HepG2 (cell line): ENCODE measurements around the gene WDR70. TPM values are rescaled to one million over a fixed set of nuclear protein-coding genes. Genes with fewer than 3 reads are reported as not detected.
"Not testable (repeated sequence)": the region's sequence is repeated elsewhere in the genome, so short reads cannot be mapped to it uniquely, and the experiment has no call there.

Experiments used
- ATAC-seq: fragments of 200-7000 bp; cut with Tn5 transposase; 3 replicates; pipeline ENCODE4 v1.9.1; 2020; ENCODE audit warnings: mild to moderate bottlenecking, moderate library complexity
- BruUV-seq: library from RNA; stranded (reverse); fragments of 400-500 nt; replicated peaks from 2 replicates; lab custom pipeline; 2021; lab: Mats Ljungman, UMichigan
- CTCF ChIA-PET: fragments of 300-600 bp; formaldehyde crosslinking; extraction: SDS; loops from one replicate; lab custom pipeline; 2021; ENCODE audit warnings: low total read pairs, inconsistent platforms, low intra/inter-chr PET ratio; lab: Yijun Ruan, JAX
- POLR2A ChIA-PET: fragments of 350-600 bp; sonication (Branson Sonifier 250); formaldehyde crosslinking; loops from one replicate; lab custom pipeline; 2020; ENCODE audit warnings: antibody characterized with exemption, inconsistent platforms; lab: Yijun Ruan, JAX
- DNase-seq: peaks from one replicate; pipeline ENCODE4 v3.0.0-alpha.2; 2015; ENCODE audit warnings: low spot score
- FAIRE-seq: peaks from 3 replicates; lab custom pipeline; 2011; peaks lifted over from hg19 to GRCh38; lab: Jason Lieb, UNC
- H2AFZ ChIP-seq: one replicate; pipeline ENCODE4 v1.6.1; 2011; ENCODE audit warnings: low read length, inconsistent platforms
- H3K27ac ChIP-seq: fragments of 300-600 bp; 3 replicates; pipeline ENCODE4 v1.8.0; 2011; ENCODE audit warnings: mixed run types, mild to moderate bottlenecking, mixed read lengths, low read length, inconsistent platforms; ENCODE audit not compliant: insufficient read depth; ENCODE audit errors: extremely low read length
- H3K27me3 ChIP-seq, 2 experiments: fragments of 200-600 bp in 1 of 2; 2 replicates in 1 of 2; 3 replicates in 1 of 2; pipeline versions ENCODE4 v1.6.0 to v1.8.0; 2011; ENCODE audit warnings: low read length in 2 of 2, mild to moderate bottlenecking in 2 of 2, moderate library complexity in 2 of 2, inconsistent platforms in 1 of 2; ENCODE audit not compliant: insufficient read depth in 2 of 2, control insufficient read depth in 1 of 2
- H3K36me3 ChIP-seq, 2 experiments: fragments of 200-600 bp in 1 of 2; replicated peaks in 1 of 2; 2 replicates in 1 of 2; 3 replicates in 1 of 2; pipeline versions ENCODE4 v1.5.1 to v1.8.0; 2011; ENCODE audit warnings: low read length in 2 of 2, inconsistent platforms in 1 of 2; ENCODE audit not compliant: insufficient read depth in 2 of 2, control insufficient read depth in 1 of 2
- H3K4me1 ChIP-seq: 2 replicates; pipeline ENCODE4 v1.5.1; 2012; ENCODE audit warnings: low read length, inconsistent platforms; ENCODE audit not compliant: insufficient read depth
- H3K4me2 ChIP-seq: 2 replicates; pipeline ENCODE4 v1.6.0; 2011; ENCODE audit warnings: low read depth, low read length, inconsistent platforms
- H3K4me3 ChIP-seq, 3 experiments: fragments of 200-600 bp in 1 of 3; sonication (generic), shearing (Covaris generic) in 1 of 3; replicated peaks in 1 of 3; 2 replicates each; pipeline ENCODE4 v1.5.1; 2011 to 2016; ENCODE audit warnings: low read length in 3 of 3, inconsistent platforms in 2 of 3, low read depth in 2 of 3, mild to moderate bottlenecking in 2 of 3, control low read depth in 1 of 3, mixed read lengths in 1 of 3; ENCODE audit not compliant: insufficient read depth in 1 of 3
- H3K79me2 ChIP-seq: one replicate; pipeline ENCODE4 v1.6.1; 2011; ENCODE audit warnings: low read length, inconsistent platforms; ENCODE audit not compliant: insufficient read depth
- H3K9ac ChIP-seq: 2 replicates; pipeline ENCODE4 v1.6.0; 2011; ENCODE audit warnings: mild to moderate bottlenecking, low read depth, low read length, inconsistent platforms; ENCODE audit not compliant: insufficient read depth
- H3K9me3 ChIP-seq: 2 replicates; pipeline ENCODE4 v1.5.1; 2012; ENCODE audit warnings: mild to moderate bottlenecking, low read length
- H4K20me1 ChIP-seq: 2 replicates; pipeline ENCODE4 v1.6.0; 2011; ENCODE audit warnings: inconsistent platforms, mild to moderate bottlenecking, low read length, moderate library complexity; ENCODE audit not compliant: insufficient read depth
- HOXA3 ChIP-seq: sonication (generic); formaldehyde crosslinking; IDR thresholded peaks from 2 replicates; pipeline ENCODE4 v1.5.0; 2020; ENCODE audit warnings: missing genetic modification reagents
- POGZ ChIP-seq: sonication (generic); formaldehyde crosslinking; IDR thresholded peaks from 2 replicates; pipeline ENCODE4 v1.4.0; 2020; ENCODE audit warnings: mild to moderate bottlenecking, missing genetic modification reagents
- ZBTB33 ChIP-seq: sonication (generic); formaldehyde crosslinking; IDR thresholded peaks from 2 replicates; pipeline ENCODE4 v1.4.0; 2020; ENCODE audit warnings: missing genetic modification reagents
- ZHX1 ChIP-seq: sonication (generic); formaldehyde crosslinking; IDR thresholded peaks from 2 replicates; pipeline ENCODE4 v1.8.1; 2022; ENCODE audit warnings: low read depth, mild to moderate bottlenecking, missing genetic modification reagents
- ZMYM4 ChIP-seq: sonication (generic); formaldehyde crosslinking; IDR thresholded peaks from 2 replicates; pipeline ENCODE4 v1.8.1; 2023; ENCODE audit warnings: mild to moderate bottlenecking, missing genetic modification reagents
- WGBS: methylation state at CpG from one replicate; pipeline ENCODE4 v1.1.6; 2017; ENCODE audit warnings: low lambda C conversion rate; 5-methylcytosine and 5-hydroxymethylcytosine counted together
- in situ Hi-C: cut with HindIII; loops from 2 replicates; pipeline ENCODE4 v1.10.0; 2017; ENCODE audit warnings: low pct_unique_long_range_greater_than_20kb; ENCODE audit not compliant: extremely low pct_ligation_motif_present
- intact Hi-C: fragments of 100-400 bp; cut with micrococcal nuclease; formaldehyde crosslinking; loops from one replicate; pipeline ENCODE4 v1.10.0; 2022; ENCODE audit not compliant: unreplicated experiment
- polyA plus RNA-seq, 8 experiments: library from polyadenylated mRNA; depleted of rRNA in 3 of 8; stranded (reverse) in 7 of 8; unstranded in 1 of 8; fragments of >200 nt; fragmentation: Illumina TruSeq in 4 of 8; extraction: Trizol in 4 of 8; gene quantifications; 2 replicates each; pipeline versions ENCODE4 v1.2.1 to v1.2.3, GENCODE V29; 2011 to 2016; ENCODE audit warnings: low read depth in 4 of 8, missing spikeins in 1 of 8, mixed read lengths in 1 of 8; ENCODE audit not compliant: insufficient read depth in 1 of 8
- total RNA-seq, 5 experiments: library from RNA; depleted of rRNA; stranded (reverse); fragments of >200 nt; fragmentation: Illumina TruSeq; extraction: Trizol; gene quantifications; 2 replicates each; pipeline ENCODE4 v1.2.3, GENCODE V29; 2016; ENCODE audit warnings: low read depth in 1 of 5
- TF ChIP-seq, protein P1 (sequence below): sonication (generic); formaldehyde crosslinking; IDR thresholded peaks from 2 replicates; pipeline ENCODE4 v1.4.0; 2020; ENCODE audit warnings: missing genetic modification reagents, borderline replicate concordance

Gene WDR70
- total and polyA plus RNA-seq, 2 of the 13 experiments (the other 11 are each of a cell fraction or from before 2014, with no cell fraction given), result 14.6 to 30.6 TPM

DNA sequence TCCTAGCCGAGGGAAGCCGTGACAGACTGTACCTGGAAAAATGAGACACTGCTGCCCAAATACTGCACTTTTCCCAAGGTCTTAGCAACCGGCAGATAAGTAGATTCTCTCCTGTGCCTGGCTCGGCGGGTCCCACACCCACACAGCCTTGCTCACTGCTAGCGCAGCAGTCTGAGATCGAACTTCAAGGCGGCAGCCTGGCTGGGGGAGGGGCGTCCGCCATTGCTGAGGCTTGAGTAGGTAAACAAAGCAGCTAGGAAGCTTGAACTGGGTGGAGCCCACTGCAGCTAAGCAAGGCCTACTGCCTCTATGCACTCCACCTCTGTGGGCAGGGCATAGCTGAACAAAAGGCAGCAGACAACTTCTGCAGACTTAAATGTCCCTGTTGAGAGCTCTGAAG, 309.8 kb downstream of the WDR70 start:
- intact Hi-C loops, H2AFZ ChIP-seq, H3K4me1 ChIP-seq, H3K27ac ChIP-seq, H3K9me3 ChIP-seq, BruUV-seq, in situ Hi-C loops, CTCF ChIA-PET, POLR2A ChIA-PET, H3K9ac ChIP-seq, DNase-seq, FAIRE-seq, H3K27me3 ChIP-seq, H4K20me1 ChIP-seq, H3K79me2 ChIP-seq, H3K4me3 ChIP-seq, H3K4me2 ChIP-seq, H3K36me3 ChIP-seq, ATAC-seq: not testable (repeated sequence)
- TF ChIP-seq, protein P1, sequence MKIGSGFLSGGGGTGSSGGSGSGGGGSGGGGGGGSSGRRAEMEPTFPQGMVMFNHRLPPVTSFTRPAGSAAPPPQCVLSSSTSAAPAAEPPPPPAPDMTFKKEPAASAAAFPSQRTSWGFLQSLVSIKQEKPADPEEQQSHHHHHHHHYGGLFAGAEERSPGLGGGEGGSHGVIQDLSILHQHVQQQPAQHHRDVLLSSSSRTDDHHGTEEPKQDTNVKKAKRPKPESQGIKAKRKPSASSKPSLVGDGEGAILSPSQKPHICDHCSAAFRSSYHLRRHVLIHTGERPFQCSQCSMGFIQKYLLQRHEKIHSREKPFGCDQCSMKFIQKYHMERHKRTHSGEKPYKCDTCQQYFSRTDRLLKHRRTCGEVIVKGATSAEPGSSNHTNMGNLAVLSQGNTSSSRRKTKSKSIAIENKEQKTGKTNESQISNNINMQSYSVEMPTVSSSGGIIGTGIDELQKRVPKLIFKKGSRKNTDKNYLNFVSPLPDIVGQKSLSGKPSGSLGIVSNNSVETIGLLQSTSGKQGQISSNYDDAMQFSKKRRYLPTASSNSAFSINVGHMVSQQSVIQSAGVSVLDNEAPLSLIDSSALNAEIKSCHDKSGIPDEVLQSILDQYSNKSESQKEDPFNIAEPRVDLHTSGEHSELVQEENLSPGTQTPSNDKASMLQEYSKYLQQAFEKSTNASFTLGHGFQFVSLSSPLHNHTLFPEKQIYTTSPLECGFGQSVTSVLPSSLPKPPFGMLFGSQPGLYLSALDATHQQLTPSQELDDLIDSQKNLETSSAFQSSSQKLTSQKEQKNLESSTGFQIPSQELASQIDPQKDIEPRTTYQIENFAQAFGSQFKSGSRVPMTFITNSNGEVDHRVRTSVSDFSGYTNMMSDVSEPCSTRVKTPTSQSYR (CRISPR knock-in tag), result peak; percentile 57; the same call in 1 of the 2 replicates
- TF ChIP-seq ZMYM4, result peak; percentile 66
- 0 out of 2 replicates have a peak, but pooled peaks have one; percentile 53 for TF ChIP-seq POGZ (CRISPR knock-in tag)
- TF ChIP-seq ZHX1 (CRISPR knock-in tag), result peak; percentile 53; the same call in 1 of the 2 replicates
- TF ChIP-seq HOXA3 (CRISPR knock-in tag), result peak; percentile 52; the same call in 1 of the 2 replicates
- TF ChIP-seq ZBTB33 (CRISPR knock-in tag), result peak; percentile 94
- 92% methylated on average over 7 of the region's 10 CpGs for WGBS

GRCh38 chr5:37694333-37694732, 315.2 kb downstream of the WDR70 start:
- H3K4me1 ChIP-seq, FAIRE-seq, H3K9me3 ChIP-seq, H3K4me2 ChIP-seq, POLR2A ChIA-PET, ATAC-seq, H3K4me3 ChIP-seq, H4K20me1 ChIP-seq, DNase-seq, H3K79me2 ChIP-seq, BruUV-seq, H3K36me3 ChIP-seq, H2AFZ ChIP-seq, H3K27me3 ChIP-seq, H3K27ac ChIP-seq, CTCF ChIA-PET, H3K9ac ChIP-seq, in situ Hi-C loops, intact Hi-C loops: not testable (repeated sequence)
- 99% methylated on average over 5 of the region's 5 CpGs for WGBS
